CD4-positive, alpha-beta T cell treated with Interleukin-21 for 1 hour (primary cell): Measurements from ENCODE around the gene PPP1R12B.
"Not testable (repeated sequence)": the region's sequence is repeated elsewhere in the genome, so short reads cannot be mapped to it uniquely, and the experiment has no call there.

ENCODE experiments used
- DNase-seq: peaks from one replicate; pipeline ENCODE4 v3.0.0-alpha.2; 2020

The PPP1R12B gene

GRCh38 chr1:202493112-202493511 is 144.6 kb downstream of the PPP1R12B start:
- not testable (repeated sequence) for DNase-seq

GRCh38 chr1:202498542-202498941 is 150.0 kb downstream of the PPP1R12B start:
- DNase-seq = no peak

DNA sequence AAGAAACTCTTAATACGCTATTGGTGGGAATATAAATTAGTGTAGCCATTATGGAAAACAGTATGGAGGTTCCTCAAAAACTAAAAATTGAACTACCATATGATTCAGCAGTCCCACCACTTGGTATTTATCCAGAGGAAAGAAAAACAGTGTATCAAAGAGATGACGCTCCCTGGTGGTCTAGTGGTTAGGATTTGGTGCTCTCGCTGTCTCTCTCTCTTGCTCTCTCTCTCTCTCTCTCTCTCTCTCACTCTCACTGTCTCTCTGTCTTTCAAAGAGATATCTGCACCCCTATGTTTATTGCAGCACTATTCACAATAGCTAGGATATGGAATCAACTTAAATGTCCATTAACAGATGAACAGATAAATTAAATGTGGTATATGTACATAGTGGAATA is 151.5 kb downstream of the PPP1R12B start:
- not testable (repeated sequence) for DNase-seq

DNA sequence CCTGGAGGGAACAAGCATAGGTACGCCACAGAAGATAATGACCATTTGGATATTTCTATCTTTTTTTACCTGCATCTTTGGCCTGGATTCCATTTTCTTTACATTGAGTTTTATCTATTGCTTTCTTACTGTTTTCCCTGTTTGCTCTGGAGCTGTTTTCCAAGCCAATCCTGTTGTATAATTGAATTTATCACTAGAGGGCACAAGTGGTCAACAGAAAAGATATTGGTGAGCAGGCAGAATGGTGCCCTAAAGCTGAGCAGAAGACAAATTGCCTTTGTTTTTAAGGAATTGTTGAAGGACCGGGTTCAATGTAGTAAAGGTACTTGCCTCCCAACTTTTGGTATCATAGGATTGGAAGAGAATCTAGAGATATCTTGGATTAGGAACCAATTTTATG is 152.8 kb downstream of the PPP1R12B start:
- DNase-seq = peak; percentile 5

- no peak for DNase-seq
Observed at GRCh38 chr1:202505356-202505755, 156.9 kb downstream of the PPP1R12B start.

DNA sequence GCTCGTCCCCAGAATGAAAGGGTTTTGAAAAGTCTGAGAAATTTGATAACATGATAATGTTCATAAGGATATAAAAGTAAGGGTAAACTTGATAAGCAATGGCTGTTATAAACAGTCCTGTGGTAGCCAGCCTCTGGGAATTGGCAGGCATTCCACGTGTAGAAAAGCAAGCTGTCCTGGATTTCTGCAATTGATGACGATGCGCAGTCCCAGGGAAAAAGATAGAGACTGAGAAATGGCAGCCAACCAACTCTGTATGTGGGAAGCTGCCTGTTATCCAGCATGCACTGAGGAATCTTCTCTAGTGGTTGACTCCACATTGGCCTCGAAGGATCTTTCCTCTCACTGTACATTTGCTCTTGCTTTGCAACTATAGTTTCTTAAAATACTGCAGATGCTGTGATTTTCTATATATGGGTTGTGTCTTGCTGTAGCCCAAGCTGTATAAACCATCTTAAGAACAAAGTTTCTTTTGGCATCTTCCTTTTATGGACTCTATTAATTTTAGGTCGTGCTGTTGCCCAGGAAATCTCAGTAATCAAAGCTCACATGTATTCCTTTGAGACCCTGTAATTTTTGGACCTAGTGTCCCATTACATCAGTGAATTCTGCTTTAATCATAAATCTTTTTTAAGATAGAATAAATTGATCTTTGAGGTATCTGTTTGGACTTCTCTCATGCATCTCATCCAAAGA is 157.5 kb downstream of the PPP1R12B start:
- not testable (repeated sequence) for DNase-seq

DNA sequence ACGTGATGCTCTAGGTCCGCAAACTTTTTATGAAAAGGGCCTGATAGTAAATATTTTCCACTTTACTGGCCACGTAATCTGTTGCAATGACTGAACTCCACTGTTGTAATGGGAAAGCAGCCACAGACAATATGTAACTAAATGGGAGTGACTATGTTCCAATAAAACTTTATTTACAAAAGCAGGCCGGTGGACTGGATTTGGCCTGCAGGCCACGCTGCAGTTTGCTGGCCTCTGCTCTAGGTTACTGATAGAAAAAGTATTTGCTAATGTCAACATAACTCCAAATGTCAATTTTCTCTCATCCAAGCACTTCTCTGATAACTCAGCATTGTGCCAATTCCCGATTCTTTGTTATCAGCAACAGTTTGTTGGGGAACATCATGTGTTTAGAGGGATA is 160.4 kb downstream of the PPP1R12B start:
- DNase-seq = not testable (repeated sequence)

DNA sequence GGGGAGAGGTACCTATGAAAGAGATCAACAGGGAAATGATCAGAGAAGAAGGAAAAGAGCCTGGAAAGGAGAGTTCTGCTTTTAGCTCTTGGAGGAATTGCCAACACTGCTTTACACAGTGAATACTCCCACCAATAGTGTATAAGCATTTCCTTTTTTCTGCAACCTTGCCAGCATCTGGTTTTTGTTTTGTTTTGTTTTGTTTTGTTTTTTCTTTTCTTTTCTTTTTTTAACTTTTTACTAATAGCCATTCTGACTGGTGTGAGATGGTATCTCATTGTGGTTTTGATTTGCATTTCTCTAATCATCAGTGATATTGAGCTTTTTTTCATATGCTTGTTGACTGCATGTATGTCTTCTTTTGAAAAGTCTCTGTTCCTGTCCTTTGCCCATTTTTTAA is 165.4 kb downstream of the PPP1R12B start:
- DNase-seq = not testable (repeated sequence)

- DNase-seq = no peak
Observed at GRCh38 chr1:202516434-202516877, 168.0 kb downstream of the PPP1R12B start.

- not testable (repeated sequence) for DNase-seq
Observed at GRCh38 chr1:202517146-202517545, 168.6 kb downstream of the PPP1R12B start.

GRCh38 chr1:202518180-202518579 is 169.7 kb downstream of the PPP1R12B start:
- not testable (repeated sequence) for DNase-seq

DNA sequence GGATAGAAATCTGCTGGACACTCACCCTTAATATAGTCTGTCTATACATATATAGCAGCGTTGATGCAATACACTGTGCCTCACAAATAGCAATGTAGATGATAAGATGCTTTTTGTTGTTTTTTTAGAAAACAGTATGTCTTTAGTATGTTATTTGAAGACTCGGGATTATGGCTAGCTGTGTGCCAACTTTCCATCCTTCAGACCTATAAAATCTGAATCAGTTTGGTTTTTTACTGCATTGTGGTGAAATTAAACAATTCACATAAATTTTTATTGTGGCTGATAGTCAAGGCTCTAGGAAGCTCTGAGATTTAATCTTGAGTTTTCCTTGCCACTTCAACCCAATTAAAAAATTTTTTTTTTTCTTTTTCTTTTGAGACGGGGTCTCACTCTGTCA is 170.4 kb downstream of the PPP1R12B start:
- not testable (repeated sequence) for DNase-seq

- not testable (repeated sequence) for DNase-seq
Observed at GRCh38 chr1:202520129-202520856, 171.8 kb downstream of the PPP1R12B start.

DNA sequence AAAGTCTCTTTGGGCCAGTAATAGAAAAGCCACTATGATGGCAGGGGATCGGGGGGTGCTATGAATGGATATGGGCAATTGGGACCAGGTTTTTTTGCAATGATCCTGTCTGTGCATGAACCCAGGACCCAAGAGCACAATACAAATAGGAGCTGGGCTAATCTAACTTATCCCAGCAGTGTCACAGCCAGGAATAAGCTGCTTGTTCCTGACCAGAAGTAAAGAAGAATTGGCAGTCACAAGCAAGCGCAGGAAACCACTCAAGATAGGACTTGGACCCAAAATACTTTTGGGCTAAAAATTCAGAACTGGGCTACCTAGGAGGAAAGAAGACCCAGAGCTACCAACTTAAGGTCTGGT is 172.3 kb downstream of the PPP1R12B start:
- not testable (repeated sequence) for DNase-seq

DNA sequence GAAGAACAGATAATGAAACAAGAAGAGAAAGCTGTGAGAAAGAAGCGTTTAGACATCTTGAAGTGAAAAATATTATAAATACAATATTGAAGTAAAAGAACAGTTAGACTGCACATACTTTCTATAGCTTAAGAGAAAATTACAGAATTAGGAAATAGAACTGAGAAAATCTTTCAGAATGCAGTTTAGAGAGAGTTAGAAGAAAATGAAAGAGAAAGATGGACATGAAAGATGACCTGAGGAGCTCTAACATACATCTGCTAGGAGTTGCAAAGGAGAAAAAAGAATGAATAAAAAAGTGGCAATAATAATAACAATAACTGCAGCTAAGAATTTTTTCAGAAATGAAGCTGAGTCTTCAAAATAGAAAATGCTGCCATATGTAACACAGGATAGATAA is 173.0 kb downstream of the PPP1R12B start:
- not testable (repeated sequence) for DNase-seq

DNA sequence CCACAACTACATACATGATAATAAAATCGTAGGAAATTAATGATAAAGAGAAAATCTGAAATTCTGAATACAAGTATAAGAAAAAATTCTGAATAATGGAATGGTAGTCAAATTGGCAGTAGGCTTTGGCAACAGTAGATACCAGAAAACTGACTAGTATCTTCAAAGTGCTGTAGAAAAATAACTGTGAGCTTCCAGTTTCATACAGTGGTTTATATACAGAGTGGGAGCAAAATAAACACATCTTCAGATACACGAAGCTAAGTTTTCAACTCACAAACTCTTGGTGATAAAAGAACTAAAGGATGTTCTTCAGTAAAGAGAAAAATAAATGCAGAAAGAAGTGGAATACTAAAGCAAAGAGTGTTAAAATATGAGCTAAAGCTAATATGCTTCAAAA is 173.4 kb downstream of the PPP1R12B start:
- no peak for DNase-seq

- DNase-seq = not testable (repeated sequence)
Observed at GRCh38 chr1:202526056-202526455, 177.6 kb downstream of the PPP1R12B start.

- DNase-seq = not testable (repeated sequence)
Observed at GRCh38 chr1:202528096-202528722, 179.7 kb downstream of the PPP1R12B start.

- DNase-seq = not testable (repeated sequence)
Observed at GRCh38 chr1:202530686-202531085, 182.2 kb downstream of the PPP1R12B start.

DNA sequence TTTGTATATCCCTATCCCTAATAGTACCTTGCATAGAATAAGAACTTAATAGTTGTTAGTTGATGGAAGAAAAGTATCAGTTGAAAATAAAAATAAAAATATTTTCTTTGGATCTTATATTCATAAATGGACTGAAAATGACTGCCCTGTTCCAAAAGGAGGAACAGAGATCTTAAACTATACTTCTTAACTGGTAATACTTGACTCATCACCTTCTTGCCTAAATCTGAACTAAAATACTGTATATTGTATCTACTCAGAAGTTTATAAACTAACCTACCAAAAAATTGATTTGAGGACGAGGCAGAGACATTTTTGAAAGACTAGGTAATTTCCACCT is 182.9 kb downstream of the PPP1R12B start:
- no peak for DNase-seq

DNA sequence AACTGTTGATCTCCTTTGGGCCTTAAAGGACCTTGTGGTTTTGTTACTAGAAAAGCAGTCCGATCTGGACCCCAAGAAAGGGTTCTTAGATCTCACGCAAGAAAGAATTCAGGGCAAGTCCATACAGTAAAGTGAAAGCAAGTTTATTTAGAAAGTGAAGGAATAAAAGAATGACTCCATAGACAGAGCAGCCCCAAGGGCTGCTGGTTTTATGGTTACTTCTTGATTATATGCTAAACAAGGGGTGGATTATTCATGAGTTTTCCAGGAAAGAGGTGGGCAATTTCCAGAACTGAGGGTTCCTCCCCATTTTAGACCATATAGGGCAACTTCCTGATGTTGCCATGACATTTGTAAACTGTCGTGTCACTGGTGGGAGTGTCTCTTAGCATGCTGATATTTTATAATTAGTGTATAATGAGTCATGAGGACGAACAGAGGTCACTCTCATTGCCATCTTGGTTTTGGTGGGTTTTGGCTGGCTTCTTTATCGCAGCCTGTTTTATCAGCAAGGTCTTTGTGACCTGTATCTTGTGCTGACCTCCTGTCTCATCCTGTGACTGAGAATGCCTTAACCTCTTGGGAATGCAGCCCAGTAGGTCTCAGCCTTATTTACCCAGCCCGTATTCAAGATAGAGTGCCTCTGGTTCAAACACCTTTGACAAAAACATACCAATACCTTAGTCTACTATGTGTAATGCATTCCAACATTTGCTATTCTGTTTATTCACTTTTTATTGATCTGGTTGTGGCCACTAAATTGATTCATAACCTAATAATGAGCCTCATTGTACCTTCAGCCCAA is 183.5 kb downstream of the PPP1R12B start:
- DNase-seq = peak; percentile 4

- not testable (repeated sequence) for DNase-seq
Observed at GRCh38 chr1:202539166-202539574, 190.7 kb downstream of the PPP1R12B start.

DNA sequence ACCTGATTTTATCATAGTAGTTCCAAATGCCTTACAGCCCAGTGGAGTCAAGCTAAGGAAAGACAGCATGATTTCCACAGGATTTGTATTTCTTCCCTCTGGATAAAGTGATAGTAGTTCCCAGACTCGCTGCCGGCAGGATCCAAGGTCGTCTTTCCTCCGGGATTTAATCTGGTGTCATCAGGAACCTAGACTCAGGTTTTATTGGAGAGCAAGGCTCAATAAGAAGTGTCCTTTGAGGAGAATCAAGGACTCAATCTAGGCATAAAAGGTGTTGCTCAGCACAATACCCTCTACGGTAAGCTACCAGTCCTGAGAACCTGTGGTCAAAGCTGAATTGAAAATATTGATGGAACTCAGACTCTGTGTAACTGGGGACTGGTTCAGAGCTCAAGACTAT is 191.1 kb downstream of the PPP1R12B start:
- not testable (repeated sequence) for DNase-seq
